ENCODE data around the gene STARD3NL. TPM values are rescaled to one million over a fixed set of nuclear protein-coding genes. Genes with fewer than 3 reads are reported as not detected.
A peak's percentile ranks its signal among the peaks of the same experiment; 100 is the strongest.
"Not testable (repeated sequence)": the region's sequence is repeated elsewhere in the genome, so short reads cannot be mapped to it uniquely, and the experiment has no call there.

STARD3NL gene
- total RNA-seq, 2 experiments from 2014 or later, result 22.0 TPM

GRCh38 chr7:38265958-38266357 lies 87.9 kb downstream of the STARD3NL start:
- ATAC-seq (ENCODE audit: low read depth); H3K36me3 Mint-ChIP-seq; H3K9me3 Mint-ChIP-seq; POLR2A ChIA-PET; H3K27ac Mint-ChIP-seq; H3K27me3 Mint-ChIP-seq; H3K4me3 Mint-ChIP-seq; DNase-seq; H3K4me1 Mint-ChIP-seq: not testable (repeated sequence)

DNA sequence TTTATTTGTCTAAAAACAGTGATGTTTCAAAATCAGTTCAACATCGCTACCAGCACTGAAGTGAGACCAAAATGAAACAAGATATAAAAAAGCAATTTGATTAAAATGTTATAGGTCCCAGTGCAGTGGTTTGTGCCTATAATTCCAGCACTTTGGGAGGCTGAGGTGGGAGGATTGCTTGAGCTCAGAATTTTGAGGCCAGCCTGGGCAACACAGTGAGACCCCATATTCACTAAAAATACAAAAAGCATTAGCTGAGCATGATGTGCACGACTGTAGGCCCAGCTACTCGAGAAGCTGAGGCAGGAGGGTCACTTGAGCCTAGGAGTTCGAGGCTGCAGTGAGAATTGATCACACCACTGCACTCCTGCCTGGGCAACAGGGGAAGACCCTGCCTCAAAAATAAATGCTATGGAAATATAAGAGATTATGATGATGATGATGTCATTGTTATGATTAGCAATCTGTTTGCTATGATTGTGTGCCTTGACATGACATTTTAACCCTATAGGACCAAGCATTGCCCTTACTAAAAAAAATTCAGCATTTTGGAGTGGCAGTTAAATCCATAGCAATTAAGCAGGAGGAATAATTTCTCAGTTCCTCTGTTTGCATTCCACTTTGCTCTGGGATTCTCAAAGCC lies 91.8 kb downstream of the STARD3NL start:
- peak overlapping the region; percentile 10 for H3K4me3 Mint-ChIP-seq
- DNase-seq; H3K4me1 Mint-ChIP-seq; H3K27me3 Mint-ChIP-seq; H3K27ac Mint-ChIP-seq; POLR2A ChIA-PET; H3K36me3 Mint-ChIP-seq; ATAC-seq (ENCODE audit: low read depth); H3K9me3 Mint-ChIP-seq: not testable (repeated sequence)

DNA sequence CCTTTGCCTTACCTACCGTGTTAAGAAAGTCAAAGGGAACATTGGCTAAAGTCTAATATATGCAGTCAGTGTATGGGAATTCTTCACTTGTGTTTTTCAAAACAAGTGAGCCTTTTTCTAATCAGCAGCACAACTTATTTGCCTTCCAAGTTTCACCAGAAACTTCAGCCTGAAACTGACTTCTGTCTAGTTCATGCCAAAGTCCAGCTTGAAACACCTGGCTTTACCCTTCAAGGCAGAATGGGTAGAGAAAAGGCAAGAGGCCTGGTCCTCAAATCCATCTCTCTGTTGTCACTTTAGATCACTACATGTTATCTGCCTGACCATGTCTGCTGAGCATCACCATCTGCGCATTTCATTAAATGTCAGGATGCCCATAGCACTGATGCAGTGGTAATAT lies 92.4 kb downstream of the STARD3NL start:
- POLR2A ChIA-PET; H3K9me3 Mint-ChIP-seq; DNase-seq; H3K4me1 Mint-ChIP-seq; ATAC-seq (ENCODE audit: low read depth); H3K27ac Mint-ChIP-seq; H3K36me3 Mint-ChIP-seq; H3K27me3 Mint-ChIP-seq: not testable (repeated sequence)
- peak overlapping the region; percentile 10 for H3K4me3 Mint-ChIP-seq

- Mint-ChIP-seq H3K4me1 (no peaks in the 10 kb centered on the region), H3K27me3 (no peaks in the 10 kb centered on the region), H3K36me3 (no peaks in the 10 kb centered on the region), H3K9me3 (no peaks in the 10 kb centered on the region), H3K27ac (no peak within 1 kb of the TSS), H3K4me3 (peak within 1 kb of the TSS; percentile 44)
- DNase-seq (no peak), ATAC-seq (ENCODE audit: low read depth) (no peak)
- POLR2A ChIA-PET, result no interaction called here
Measured at GRCh38 chr7:38273286-38273995, 95.4 kb downstream of the STARD3NL start, which contains the start of gene TARP. TARP (minus strand) TSS chr7:38273636.

- Mint-ChIP-seq H3K9me3 (no peaks in the 10 kb centered on the region), H3K4me3 (peak overlapping the region; percentile 37), H3K27ac (no peak overlapping the region), H3K36me3 (no peaks in the 10 kb centered on the region), H3K4me1 (no peaks in the 10 kb centered on the region), H3K27me3 (no peaks in the 10 kb centered on the region)
- DNase-seq (no peak), ATAC-seq (ENCODE audit: low read depth) (no peak)
- POLR2A ChIA-PET, result interaction anchor here (0.5 kb wide), 1 partner anchor 53 kb away, joined by 3 read pairs; no protein-coding TSS in a partner anchor
Measured at GRCh38 chr7:38274486-38274885, 96.4 kb downstream of the STARD3NL start.

DNA sequence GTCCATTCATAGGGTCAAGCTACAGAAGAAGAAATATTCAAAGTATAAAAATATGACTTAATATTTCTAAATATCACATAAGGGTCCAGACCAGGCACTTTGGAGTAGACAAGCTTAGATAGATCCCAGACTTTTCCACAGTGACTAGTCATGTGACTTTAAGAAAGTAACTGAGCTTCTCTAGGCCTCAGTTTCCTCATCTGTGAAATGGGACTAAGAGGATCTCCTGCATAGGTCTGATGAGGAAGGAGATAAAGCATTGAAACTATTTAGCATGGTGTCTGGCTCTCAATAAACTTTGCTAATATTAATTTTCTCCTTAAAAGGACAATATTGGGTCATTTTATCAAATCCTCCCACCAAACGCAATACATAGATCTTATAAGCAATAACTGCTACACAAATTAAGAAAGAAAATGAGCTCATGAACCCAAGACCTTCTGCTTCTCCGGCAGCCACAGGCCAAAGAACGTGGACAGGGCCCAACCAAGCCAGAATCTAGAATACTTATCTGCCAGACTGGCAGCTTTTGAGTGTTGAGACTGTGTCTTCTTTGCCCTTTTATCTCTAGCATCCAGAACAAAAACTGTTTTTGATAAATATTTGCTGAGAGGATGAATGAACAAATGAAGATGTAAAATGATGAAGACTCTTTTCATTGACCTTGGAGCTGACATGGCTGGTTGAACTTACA lies 97.0 kb downstream of the STARD3NL start:
- H3K36me3 Mint-ChIP-seq, result no peaks in the 10 kb centered on the region
- H3K27me3 Mint-ChIP-seq, result no peaks in the 10 kb centered on the region
- no peaks in the 10 kb centered on the region for H3K9me3 Mint-ChIP-seq
- POLR2A ChIA-PET, result no interaction called here
- no peak for DNase-seq
- peak overlapping the region; percentile 32 for H3K4me3 Mint-ChIP-seq
- H3K4me1 Mint-ChIP-seq, result no peaks in the 10 kb centered on the region
- ATAC-seq (ENCODE audit: low read depth), result no peak
- H3K27ac Mint-ChIP-seq, result peak overlapping the region; percentile 16

DNA sequence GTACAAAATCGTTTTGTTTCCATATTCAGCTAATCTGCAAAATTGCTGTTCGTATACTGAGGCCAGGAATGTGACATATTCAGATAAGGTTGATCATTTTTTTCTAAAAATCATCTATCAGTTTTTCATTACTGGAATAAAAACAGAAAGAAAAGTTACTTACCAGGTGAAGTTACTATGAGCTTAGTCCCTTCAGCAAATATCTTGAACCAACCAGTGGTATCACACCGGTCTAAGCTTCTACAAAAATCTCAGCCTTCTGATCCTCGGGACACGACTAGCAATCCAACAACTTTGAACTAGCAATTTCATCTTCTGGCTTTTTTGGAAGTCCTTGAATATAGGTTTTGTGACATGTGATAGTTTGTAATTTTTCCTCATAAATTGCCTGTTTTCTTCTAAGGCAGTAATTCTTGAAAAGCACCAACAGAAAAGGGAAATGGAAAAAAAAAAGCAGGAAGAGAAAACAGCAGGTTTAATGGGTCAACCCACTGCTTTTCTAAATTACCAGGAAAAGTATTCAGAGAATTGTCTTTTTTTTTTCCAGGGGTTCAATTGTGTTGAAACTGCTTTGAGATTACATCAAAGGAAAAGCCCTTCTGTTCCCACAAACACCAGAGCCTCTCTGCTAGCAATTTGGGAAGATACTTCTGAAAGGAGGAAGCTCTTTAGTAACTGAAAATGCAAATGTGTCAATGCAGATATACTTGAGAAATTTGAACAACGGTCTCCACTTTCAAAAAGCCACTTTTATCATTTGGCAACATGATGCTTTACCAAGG lies 98.2 kb downstream of the STARD3NL start:
- POLR2A ChIA-PET, result no interaction called here
- H3K4me3 Mint-ChIP-seq, result peak overlapping the region; percentile 63
- ATAC-seq (ENCODE audit: low read depth), result no peak
- DNase-seq, result no peak
- H3K27me3 Mint-ChIP-seq, result no peaks in the 10 kb centered on the region
- H3K27ac Mint-ChIP-seq, result peak overlapping the region; percentile 48
- no peaks in the 10 kb centered on the region for H3K9me3 Mint-ChIP-seq
- no peaks in the 10 kb centered on the region for H3K36me3 Mint-ChIP-seq
- H3K4me1 Mint-ChIP-seq, result no peaks in the 10 kb centered on the region

DNA sequence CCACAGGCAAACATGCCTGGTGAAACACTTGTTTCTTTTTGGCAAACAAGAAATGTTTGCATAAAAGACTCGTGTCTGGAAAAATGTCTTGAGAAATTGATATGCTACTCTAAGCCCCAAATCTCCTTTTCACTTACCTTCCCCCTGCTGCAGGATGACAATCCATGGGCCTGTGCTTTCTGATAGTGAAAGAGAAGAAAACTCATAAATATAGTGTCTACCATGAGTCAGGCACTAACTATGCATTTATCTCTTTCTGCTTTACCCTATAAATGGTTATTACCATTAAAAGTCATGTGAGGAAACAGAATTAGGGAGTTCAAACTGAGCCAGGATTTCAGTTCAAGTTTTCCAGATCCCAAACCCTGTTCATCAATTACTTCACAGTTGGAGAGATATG lies 102.0 kb downstream of the STARD3NL start:
- no peak overlapping the region for H3K27ac Mint-ChIP-seq
- ATAC-seq (ENCODE audit: low read depth) (no peak), DNase-seq (no peak)
- no peak overlapping the region for H3K4me3 Mint-ChIP-seq
- H3K4me1 Mint-ChIP-seq, result no peaks in the 10 kb centered on the region
- no peaks in the 10 kb centered on the region for H3K27me3 Mint-ChIP-seq
- H3K36me3 Mint-ChIP-seq, result no peaks in the 10 kb centered on the region
- no peaks in the 10 kb centered on the region for H3K9me3 Mint-ChIP-seq
- POLR2A ChIA-PET, result no interaction called here
